Panc1 (cell line): Measurements from ENCODE around the gene HIC2.

ENCODE experiments used
- CTCF ChIP-seq: fragments of 450-650 bp; IDR thresholded peaks from 2 replicates; pipeline ENCODE4 v1.5.1; 2017; ENCODE audit warnings: mild to moderate bottlenecking
- POLR2AphosphoS5 ChIP-seq: IDR thresholded peaks from 2 replicates; pipeline ENCODE4 v1.6.1; 2012; ENCODE audit warnings: mild to moderate bottlenecking, low read depth, low read length, moderate library complexity
- REST ChIP-seq, 2 experiments: IDR thresholded peaks; 2 replicates each; pipeline ENCODE4 v1.6.1; 2011 to 2012; ENCODE audit warnings: low read depth in 2 of 2, control low read depth in 1 of 2, low read length in 1 of 2, mild to moderate bottlenecking in 1 of 2, moderate library complexity in 1 of 2; ENCODE audit not compliant: insufficient read depth in 1 of 2

GRCh38 chr22:21448627-21449416 lies 31.7 kb downstream of the HIC2 start:
- TF ChIP-seq POLR2AphosphoS5: no peak
- TF ChIP-seq CTCF: no peak
- TF ChIP-seq REST (IDR thresholded peaks at IDR 0.05; ENCODE audit: insufficient read depth in 1 of 2, low read depth in 2 of 2, low read length in 1 of 2): no peak
